HG02763 (cell line): ENCODE measurements around the gene KASH5.

Experiments used
- ATAC-seq: cut with Tn5 transposase; IDR thresholded peaks from one replicate; pipeline ENCODE4 v1.9.1; 2021; ENCODE audit warnings: mild to moderate bottlenecking, moderate library complexity; ENCODE audit not compliant: unreplicated experiment

The KASH5 gene

DNA sequence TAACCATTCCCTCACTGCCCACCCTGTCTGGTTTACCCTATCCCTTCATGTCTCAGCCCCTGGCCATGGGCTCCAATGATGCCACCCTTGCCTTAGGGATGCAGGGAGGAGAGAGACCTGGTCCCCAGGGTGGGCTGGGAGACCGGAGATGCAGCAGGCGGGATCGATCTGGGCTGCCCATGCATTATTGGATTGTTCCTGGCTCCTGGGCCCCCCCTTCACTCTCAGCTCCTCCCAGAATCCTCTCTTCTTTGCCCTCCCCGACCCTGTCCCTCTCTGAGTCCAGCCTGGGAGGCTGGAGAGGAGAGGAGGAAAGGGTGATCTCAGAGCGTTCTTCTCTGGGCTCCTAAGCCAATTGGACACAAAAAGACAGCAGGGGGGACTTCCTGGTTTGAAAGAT lies 5.8 kb downstream of the KASH5 start:
- no peak for ATAC-seq

DNA sequence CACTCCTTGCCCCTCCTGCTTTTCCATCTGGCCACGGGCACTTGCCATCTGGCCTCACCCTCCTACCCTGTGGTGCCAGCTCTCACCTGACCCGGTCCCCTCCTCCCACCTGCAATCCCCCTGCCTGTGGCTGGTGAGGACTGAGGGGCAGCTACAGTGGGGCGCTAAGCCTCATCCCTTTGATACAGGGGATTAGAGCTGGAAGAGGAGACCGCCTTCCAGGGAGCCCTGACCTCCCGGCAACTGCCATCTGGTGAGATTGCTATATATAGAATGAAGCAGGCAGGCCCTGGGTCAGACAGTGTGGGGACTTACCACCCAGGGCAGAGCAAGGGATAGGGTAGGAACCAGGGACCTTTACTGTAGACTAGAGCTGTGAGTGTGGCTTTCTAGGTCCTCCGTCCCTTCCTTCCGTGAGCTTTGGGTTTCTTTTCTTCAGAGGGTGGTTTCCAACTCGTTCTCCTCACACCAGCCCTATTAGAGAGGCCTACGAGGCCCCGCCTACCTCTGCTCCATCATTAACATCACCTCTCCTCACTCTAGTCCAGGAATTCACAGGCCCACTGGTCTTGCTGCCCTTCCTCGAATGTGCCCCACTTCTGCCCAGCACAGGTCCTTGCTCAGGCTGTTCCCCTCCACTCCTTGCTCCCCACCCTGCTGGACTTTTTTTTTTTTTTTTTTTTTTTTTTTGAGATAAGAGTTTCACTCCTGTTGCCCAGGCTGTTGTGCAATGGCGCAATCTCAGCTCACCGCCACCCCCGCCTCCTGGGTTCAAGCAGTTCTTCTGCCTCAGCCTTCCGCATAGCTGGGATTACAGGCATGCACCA lies 7.7 kb downstream of the KASH5 start:
- no peak for ATAC-seq

DNA sequence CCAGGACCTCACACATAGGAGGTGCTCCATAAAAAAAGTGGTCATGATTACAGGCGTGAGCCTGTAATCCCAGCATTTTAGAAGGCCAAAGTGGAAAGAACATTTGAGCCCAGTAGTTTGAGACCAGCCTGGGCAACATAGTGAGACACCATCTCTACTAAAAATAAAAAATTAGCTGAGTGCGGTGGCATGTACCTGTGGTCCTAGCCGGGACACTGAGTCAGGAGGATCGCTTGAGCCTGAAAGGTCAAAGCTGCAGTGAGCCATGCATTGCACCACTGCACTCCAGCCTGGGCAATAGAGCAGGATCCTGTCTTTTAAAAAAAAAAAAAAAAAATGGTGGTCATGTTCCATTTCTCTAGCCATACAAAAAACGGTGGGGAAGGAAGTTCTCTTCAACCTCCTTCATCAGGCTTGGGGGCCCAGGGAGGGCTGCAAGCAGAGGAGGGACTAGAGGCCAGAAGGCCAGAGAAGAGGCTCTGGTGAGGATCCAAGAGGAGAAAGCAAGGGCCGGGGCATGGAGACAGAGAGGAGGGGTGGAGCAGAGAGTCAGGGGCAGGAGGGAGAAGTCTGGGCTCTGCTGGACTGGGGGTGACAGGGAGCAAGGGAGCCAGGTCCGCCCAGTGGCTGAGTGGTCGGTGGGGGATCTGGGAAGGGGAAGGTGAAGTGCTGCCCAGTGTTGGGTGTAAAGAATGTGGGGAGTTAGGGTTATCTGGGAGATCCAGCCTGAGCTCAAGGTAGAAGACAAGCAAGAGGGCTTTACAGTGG lies 8.9 kb downstream of the KASH5 start:
- no peak for ATAC-seq

DNA sequence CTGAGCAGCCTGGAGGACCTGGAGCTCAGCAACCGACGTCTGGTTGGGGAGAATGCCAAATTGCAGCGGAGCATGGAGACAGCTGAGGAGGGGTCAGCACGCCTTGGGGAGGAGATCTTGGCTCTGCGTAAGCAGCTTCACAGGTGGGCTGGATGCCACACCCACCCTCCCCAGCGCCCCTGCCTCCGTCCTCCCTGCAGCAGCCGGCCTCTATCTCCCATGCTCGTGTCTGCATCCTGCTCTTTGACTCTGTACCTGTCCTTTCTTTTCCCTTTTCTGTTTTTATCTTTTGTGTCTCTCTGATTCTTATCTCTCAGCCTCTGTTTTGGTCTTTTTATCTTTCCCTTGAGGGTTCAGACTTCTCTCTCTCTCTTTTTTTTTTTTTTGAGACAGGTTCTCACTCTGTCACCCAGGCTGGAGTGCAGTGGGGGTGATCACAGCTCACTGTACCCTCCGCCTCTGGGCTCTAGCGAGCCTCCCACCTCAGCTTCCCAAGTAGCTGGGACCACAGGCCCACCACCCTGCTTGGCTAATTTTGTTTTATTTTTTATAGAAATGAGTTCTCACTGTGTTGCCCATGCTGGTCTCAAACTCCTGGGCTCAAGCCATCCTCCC lies 10.1 kb downstream of the KASH5 start:
- ATAC-seq, result no peak

DNA sequence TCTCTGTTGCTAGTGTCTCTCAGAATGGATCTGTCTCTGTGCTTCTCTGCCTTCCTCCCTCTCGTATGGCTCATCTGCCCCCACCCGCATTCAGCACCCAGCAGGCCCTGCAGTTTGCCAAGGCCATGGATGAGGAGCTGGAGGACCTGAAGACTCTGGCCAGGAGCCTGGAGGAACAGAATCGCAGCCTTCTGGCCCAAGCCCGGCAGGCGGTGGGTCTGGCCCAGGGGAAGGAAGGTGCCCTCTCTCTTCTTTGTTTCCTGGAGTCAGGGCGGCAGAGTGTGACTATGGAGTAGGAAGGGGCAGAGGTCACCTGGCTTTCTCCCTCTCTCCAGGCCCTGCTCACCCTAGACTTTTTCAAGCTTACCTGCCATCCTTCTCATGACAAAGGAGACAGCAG lies 10.9 kb downstream of the KASH5 start:
- ATAC-seq, result no peak

DNA sequence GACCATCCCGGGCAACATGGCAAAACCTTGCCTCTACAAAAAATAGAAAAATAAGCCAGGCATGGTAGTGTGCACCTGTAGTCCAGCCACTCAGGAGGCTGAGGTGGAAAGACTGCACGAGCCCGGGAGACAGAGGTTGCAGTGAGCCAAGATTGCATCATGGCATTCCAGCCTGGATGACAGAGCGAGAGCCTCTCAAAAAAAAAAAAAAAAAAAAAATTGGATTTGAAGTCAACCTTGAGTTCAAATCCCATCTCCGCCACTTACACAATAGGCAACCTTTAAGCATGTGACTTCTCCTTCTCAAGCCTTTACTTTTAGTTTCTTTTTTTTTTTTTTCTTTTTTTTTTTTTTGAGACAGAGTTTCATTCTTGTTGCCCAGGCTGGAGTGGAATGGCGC lies 12.0 kb downstream of the KASH5 start:
- no peak for ATAC-seq

DNA sequence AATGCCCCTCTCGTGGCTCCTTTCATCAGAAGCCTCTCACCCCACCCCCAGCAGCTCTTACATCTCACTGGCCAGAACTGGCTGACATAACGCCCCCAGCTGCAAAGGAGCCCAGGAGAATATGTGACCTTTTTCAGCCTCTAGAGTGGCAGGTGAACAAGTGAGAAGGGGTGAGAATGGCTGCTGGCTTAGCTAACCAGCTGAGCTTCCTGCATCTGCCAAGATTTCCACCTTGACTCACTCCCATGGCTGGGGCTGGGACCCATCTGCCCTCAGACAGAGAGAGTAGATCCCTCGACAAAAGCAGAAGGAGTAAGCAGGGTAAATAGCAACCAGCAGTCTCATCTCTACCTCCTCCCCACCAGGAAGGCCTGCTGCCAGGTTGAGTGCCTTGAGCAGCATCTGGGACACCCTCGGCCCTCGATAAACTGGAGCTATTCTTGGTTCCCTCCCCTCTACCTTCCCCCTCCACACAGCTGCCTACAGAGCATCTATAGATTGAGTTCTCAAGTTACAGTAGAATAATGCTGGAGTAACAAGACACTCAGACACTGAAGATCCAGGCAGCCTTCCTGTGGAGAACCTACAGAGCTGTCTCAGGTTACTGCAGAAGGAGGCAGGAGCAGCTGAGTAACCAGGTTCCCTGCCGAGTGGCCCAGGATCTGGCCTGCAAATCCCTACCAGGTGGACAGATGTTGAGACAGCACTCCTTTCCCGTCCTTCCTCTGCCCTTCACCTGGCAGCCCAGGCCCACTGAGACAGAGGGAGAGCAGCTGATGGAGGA lies 15.5 kb downstream of the KASH5 start:
- no peak for ATAC-seq

DNA sequence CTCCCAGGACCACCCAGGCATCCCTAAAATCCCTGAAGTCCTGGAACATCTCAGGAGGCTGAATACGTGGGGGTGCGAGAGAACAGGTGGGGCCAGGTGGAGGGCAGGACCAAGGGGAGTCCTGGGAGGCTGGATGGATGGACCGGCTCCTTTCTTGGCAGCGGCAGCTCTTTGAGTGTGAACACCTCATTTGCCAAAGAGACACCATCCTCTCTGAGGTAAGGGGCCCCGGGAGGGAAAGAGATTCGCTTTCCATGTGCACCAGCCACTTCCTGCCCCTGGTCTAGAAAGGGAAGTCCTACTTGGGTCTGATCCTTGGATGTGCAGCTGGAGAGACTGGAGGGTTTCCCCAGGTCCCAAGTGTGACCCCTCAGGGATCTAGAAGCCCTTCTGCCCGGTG lies 19.0 kb downstream of the KASH5 start:
- ATAC-seq, result no peak

DNA sequence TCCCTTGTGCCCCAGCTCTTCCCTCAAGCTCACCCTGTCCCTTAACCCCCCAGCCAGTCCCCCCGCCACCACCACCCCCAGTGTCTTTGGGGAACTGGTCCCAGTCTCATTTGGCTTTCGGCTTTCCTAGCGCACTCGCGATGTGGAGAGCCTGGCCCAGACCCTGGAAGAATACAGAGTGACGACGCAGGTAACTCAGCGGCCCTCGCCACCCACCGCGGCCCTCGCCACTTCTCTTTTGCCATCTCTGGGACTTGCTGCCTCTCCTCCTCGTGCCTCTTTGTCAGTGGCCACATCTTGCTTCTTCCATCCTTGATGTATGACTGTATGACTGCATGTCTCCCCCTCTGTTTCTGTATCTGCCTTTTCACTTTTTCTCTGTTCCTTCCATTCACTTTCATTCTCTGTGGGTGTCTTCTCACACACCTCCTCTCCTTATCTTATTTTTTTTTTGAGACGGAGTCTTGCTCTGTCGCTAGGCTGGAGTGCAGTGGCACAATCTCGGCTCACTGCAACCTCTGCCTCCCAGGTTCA lies 19.5 kb downstream of the KASH5 start:
- ATAC-seq, result no peak

DNA sequence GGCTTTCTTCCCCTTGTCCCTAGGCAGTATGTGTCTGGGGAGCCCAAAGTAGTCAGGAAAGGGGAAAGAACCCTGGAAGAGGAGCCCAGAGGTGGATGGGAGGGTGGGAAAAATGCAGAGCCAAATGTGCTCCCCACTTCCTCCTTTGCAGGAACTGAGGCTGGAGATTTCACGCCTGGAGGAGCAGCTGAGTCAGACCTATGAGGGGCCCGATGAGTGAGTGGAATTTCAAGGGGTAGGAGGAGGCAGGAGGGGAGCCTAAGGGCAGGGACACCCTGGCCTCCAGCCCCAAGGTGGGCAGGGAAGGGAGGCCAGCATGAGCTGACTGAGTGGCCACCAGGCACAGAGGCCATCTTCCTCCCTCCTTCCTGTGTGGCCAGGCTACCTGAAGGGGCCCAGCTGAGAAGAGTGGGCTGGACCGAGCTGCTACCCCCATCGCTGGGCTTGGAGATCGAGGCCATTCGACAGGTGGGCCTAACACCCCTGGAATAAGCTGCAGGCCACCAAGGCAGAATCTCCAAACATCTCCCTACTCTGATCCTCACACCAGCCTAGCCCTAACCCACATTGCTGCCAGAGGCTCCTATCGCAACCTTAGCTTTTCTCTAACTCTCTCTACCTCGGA lies 20.9 kb downstream of the KASH5 start:
- ATAC-seq, result no peak

DNA sequence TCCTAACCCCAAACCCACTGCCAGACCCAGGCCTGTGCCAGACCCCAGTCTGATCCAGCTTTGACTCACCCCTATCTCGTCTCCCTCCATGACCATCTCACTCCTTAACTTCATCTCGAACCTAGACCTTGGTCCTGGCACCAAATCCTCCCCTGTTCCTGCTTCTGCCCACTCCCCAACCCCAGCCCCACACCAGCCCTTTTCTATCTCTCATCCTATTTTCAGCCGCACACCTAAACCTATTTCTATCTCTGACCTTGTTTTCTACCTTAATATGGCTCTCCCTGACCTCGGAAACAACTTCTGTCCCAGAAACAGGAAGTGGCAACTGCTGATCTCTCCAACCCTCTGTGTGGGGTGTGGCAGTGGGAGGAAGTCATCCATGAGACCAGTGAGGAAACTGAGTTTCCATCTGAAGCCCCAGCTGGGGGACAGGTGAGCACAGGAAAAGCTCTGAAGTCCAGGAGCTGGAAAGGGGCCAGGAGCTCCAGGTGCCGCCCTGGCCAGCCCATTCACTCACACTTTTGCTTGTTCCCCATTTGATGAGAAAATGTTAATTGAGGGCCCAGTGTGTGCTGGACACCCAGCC lies 21.5 kb downstream of the KASH5 start:
- no peak for ATAC-seq

DNA sequence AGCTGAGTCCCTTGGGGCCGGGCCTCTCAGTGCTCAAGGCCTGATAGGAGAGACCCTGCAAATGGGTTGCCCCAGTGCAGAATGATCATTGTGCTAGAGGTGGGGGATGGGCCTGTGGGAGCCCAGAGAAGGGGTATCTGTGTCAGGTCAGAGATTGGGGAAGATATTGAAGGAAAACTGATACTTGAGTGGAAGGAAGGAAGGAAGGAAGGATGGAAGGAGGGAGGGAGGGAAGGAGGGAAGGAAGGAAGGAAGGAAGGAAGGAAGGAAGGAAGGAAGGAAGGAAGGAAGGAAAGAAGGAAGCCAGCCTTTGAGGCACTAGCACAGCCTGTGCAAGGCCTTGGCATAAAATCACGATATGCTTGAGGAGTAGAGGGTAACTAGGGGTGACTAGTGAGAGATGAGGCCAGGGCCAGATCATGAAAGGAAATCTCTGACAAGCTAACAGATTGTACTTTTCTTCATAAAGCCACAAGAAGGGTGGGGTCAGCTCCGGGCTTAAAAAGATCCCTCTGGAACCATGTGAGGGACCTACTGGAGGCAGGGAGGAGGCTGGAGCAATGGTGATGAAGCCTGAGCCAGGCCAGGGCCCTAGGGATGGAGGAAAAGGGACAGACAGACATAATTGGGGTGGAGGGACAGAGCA lies 23.8 kb downstream of the KASH5 start:
- no peak for ATAC-seq

DNA sequence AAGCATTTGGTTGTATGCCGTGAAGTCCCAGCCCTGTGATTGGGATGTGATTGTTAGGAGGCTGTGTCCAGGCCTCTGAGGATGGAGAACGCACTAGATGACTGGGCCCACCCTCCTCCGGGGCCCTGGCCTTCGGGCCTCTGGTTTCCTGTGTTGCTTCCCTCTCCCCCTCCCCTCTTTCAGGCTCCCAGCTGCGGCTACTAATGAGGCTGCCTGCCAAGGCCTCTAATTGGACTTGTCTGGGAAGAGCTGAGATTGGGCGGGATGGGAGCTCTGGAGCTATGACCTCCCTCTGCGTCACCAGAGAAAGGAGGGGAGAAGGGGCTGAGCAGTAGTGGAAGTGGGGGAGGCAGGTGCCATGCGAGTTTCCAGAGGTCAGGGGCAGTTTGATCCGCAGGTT lies 25.3 kb downstream of the KASH5 start:
- ATAC-seq, result no peak

DNA sequence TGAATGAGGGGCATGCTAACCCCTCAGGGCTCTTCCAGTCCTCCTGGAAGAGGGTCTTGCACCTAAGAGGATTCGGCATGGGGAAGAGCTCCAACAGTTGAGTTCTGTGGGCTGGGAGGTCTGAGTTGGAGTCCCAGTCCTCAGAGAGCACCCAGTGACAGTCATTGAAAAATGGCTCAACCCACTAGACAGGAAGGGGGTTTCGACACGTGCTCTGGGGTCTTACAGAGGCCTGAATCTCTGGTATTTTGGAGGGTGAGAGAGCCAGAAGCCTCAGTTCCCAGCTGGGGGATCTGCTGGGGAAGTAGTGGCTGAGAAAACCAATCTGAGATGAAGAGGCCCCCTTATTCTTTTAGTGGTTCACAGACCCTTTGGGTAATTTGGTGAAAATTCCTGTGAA lies 26.2 kb downstream of the KASH5 start:
- no peak for ATAC-seq

DNA sequence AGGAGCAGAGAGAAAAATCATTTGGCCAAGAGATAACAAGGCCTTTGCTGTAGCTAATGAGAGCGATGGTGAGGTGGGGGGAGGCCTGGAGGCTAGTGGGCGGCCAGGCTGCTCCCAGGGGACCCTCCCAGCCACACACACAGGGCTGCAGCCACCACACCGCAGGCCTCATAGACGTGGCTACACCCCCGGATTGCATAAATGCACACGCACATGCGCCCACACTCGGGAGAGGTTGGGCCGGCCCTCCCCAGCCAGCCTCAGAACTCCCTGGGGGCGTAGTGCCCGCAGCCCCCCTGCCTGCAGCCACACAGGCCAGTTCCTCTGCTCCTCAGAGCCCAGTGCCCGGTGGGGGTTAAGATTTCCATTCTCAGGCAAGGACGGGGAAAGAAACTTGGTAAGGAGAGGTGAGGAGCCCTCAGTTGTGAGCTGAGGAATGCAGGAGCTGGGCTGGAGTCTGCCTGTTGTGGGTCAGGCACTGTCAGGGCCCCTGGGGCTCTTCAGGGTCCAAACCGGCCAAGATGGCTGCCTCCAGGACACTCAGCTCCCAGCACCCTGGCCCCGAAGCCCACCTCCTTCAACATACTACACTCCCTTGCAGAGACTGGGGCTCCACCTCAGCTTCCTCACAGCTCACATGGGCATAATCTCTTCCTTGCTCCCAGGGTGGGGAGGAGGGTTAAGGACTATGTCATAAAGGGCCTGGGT lies 27.2 kb downstream of the KASH5 start:
- ATAC-seq, result no peak

DNA sequence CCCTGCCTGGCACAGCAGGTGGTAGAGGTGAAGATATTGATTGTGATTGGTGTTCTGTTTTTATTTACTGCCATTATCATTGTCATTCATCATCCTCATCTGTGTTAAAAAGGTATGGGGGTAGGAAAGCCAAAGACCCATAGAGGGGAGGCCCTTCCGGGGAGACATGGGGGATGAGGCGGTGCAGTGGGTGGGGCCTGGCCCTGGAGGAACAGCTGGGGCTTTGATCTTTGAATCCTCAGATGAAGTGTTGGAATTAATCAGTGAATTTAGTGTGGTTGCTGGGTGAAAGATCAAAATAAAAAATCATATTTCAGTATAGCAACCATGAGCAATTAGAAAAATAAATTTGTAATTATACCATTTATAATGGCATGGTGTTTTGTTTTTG lies 27.8 kb downstream of the KASH5 start:
- no peak for ATAC-seq

DNA sequence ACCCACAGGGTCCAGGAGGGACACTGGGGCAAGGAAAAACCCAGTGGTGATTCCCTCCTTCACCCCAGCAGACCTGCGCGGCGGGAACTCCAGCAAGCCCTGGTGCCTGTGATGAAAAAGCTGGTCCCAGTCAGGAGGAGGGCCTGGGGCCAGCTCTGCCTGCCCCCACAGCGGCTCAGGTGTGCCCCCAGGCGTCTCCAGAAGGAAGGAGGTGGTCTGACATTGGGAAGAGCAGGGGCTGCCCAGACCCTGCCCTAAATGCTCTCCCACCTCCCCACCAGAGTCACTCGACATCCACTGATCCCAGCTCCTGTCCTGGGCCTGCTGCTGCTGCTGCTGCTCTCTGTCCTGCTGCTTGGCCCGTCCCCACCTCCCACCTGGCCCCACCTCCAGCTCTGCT lies 29.0 kb downstream of the KASH5 start:
- ATAC-seq, result no peak

DNA sequence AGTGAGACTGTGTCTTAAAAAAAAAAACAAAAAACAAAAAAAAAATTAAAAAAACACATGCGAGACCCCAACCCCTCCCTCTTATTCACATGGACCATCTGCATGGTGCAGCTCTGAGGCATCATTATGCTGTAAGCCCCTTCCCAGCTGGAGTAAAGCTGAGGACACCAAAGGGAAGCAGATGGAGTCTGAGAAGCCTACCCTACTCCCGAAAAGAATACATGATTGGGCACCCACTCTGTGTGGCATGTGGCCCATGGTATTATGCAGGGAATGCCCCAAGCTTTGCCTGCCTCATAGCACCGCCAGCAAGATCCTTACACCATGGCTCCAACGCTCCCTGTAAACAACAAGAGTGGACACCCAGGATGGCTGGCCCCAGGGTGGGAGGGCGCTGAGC lies 30.5 kb downstream of the KASH5 start:
- no peak for ATAC-seq

DNA sequence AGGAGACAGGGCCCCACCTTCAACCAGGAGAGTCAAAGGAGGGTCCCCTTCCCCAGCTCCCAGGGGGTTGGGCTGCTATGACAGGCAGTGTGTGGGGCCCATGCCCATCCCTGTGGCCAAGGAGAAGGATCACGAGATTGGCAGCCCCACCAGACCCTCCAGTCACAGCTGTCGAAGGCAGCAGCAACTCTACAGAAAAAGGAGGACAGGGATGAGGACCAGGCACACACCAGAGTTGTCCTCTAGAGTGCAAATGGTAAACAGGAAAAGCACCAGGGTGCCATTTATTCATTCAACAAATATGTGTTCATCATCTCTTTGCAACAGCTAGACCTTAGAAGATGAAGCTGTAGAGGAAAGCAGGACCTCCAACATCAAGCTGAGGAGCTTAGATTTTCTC lies 31.1 kb downstream of the KASH5 start:
- ATAC-seq, result no peak
